ENCODE measurements around the gene PAK6. TPM values are rescaled to one million over a fixed set of nuclear protein-coding genes. Genes with fewer than 3 reads are reported as not detected.

Gene PAK6
- total and polyA plus RNA-seq, 2 experiments from 2014 or later = 2.4 to 20.0 TPM

DNA sequence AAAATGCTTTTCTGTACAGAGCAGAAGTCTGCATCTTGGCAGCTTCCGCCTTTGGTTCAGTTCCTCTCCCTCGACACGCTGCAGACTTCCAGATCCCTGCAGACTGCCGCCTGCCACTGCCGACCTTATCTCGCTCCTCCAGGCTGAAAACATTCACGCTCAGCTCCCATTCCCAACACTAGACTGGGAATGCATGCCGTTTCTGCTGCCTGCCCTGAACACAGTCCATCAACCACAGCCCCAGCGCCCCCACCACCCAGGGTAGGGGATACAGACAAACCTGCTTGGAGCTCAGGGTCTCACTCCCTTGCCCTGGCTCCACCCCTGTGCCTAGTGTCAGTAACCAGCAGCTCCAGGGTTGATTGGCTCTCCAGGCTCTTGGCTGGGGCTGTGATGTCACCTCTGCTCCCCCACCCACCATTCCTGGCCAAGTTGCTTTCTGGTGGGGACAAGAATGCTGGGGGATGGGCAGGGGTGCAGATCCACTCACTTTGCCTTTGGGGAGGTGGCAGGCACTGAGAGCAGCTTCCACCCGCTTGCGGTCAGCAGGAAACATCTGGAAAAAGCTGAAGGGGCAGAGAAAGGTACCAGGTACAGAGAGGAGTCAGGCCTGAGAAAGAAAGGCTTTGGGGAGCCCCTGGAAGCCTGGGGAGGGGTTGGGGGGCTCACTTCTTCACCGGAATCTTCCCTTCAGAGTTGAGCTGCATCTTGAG lies 62.8 kb downstream of the PAK6 start:
- no peak overlapping the region for H3K27ac ChIP-seq (ENCODE audit: low read depth)
- H3K9me3 Mint-ChIP-seq = peaks cover 15% of the 10 kb centered on the region
- peak; percentile 96 for ATAC-seq

GRCh38 chr15:40302288-40302886 lies 63.5 kb downstream of the PAK6 start:
- TF ChIP-seq JUNB (IDR thresholded peaks at IDR 0.05; ENCODE audit: unreplicated experiment) = no peak
- TF ChIP-seq, protein P1, sequence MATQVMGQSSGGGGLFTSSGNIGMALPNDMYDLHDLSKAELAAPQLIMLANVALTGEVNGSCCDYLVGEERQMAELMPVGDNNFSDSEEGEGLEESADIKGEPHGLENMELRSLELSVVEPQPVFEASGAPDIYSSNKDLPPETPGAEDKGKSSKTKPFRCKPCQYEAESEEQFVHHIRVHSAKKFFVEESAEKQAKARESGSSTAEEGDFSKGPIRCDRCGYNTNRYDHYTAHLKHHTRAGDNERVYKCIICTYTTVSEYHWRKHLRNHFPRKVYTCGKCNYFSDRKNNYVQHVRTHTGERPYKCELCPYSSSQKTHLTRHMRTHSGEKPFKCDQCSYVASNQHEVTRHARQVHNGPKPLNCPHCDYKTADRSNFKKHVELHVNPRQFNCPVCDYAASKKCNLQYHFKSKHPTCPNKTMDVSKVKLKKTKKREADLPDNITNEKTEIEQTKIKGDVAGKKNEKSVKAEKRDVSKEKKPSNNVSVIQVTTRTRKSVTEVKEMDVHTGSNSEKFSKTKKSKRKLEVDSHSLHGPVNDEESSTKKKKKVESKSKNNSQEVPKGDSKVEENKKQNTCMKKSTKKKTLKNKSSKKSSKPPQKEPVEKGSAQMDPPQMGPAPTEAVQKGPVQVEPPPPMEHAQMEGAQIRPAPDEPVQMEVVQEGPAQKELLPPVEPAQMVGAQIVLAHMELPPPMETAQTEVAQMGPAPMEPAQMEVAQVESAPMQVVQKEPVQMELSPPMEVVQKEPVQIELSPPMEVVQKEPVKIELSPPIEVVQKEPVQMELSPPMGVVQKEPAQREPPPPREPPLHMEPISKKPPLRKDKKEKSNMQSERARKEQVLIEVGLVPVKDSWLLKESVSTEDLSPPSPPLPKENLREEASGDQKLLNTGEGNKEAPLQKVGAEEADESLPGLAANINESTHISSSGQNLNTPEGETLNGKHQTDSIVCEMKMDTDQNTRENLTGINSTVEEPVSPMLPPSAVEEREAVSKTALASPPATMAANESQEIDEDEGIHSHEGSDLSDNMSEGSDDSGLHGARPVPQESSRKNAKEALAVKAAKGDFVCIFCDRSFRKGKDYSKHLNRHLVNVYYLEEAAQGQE (IDR thresholded peaks at IDR 0.05; ENCODE audit: unreplicated experiment) = no peak
- TF ChIP-seq CREB1 (CRISPR knock-in tag; IDR thresholded peaks at IDR 0.05; ENCODE audit: low read depth) = no peak
- TF ChIP-seq ZNF331 (CRISPR knock-in tag; IDR thresholded peaks at IDR 0.05; ENCODE audit: low read depth) = no peak
- TF ChIP-seq CTCF (conservative IDR thresholded peaks at IDR 0.05; ENCODE audit: low read depth in 2 of 2) = no peak
- TF ChIP-seq EZH2phosphoT487 (IDR thresholded peaks at IDR 0.05; ENCODE audit: unreplicated experiment) = no peak
- no peak for TF ChIP-seq ETS1 (IDR thresholded peaks at IDR 0.05)

More for the DNA sequence above, 62.8 kb downstream of the PAK6 start:
- peak overlapping the region; percentile 74 for H2AFZ ChIP-seq
- Mint-ChIP-seq H3K36me3 (ENCODE audit: low read depth) (peaks cover 12% of the 10 kb centered on the region), H3K27ac (no peak overlapping the region), H3K27me3 (ENCODE audit: insufficient read depth, low read depth, poor library complexity) (peaks cover 34% of the 10 kb centered on the region), H3K4me1 (peaks cover 22% of the 10 kb centered on the region), H3K4me3 (no peak overlapping the region; the same call in 2 of the 3 replicates)
- peak overlapping the region; percentile 57 for H3K4me2 ChIP-seq
- no peaks in the 10 kb centered on the region for H3K27me3 ChIP-seq (ENCODE audit: insufficient read depth)
- peak; percentile 73 for DNase-seq (ENCODE audit: low spot score)
- no peak overlapping the region for H3K4me3 ChIP-seq
- no peaks in the 10 kb centered on the region for H3F3A ChIP-seq (replicated peaks; ENCODE audit: low read depth)
- no peaks in the 10 kb centered on the region for H3K9me2 ChIP-seq (ENCODE audit: insufficient read depth)
- no peaks in the 10 kb centered on the region for H3K79me2 ChIP-seq (replicated peaks; ENCODE audit: insufficient read depth)
- peaks cover 6% of the 10 kb centered on the region; the same call in 1 of the 2 replicates for H3K4me1 ChIP-seq (ENCODE audit: insufficient read depth)
- no peaks in the 10 kb centered on the region for H4K20me1 ChIP-seq (replicated peaks; ENCODE audit: insufficient read depth)
- peak; percentile 77 for TF ChIP-seq CREB1 (CRISPR knock-in tag; IDR thresholded peaks at IDR 0.05; ENCODE audit: low read depth)
- TF ChIP-seq, protein P1 (IDR thresholded peaks at IDR 0.05; ENCODE audit: unreplicated experiment) = no peak
- H3K36me3 ChIP-seq (ENCODE audit: insufficient read depth) = no peaks in the 10 kb centered on the region

More at GRCh38 chr15:40302288-40302886, 63.5 kb downstream of the PAK6 start:
- Histone ChIP-seq H3K9me2 (ENCODE audit: insufficient read depth) (no peaks in the 10 kb centered on the region), H3K4me1 (ENCODE audit: insufficient read depth) (peaks cover 13% of the 10 kb centered on the region), H3F3A (replicated peaks; ENCODE audit: low read depth) (no peaks in the 10 kb centered on the region), H3K4me2 (peak overlapping the region; percentile 57; the same call in 1 of the 2 replicates), H4K20me1 (replicated peaks; ENCODE audit: insufficient read depth) (no peaks in the 10 kb centered on the region), H3K27me3 (ENCODE audit: insufficient read depth) (no peaks in the 10 kb centered on the region), H2AFZ (peak overlapping the region; percentile 74; the same call in 1 of the 2 replicates), H3K36me3 (ENCODE audit: insufficient read depth) (no peaks in the 10 kb centered on the region), H3K79me2 (replicated peaks; ENCODE audit: insufficient read depth) (no peaks in the 10 kb centered on the region), H3K4me3 (no peak overlapping the region), H3K27ac (ENCODE audit: low read depth) (no peak overlapping the region)
- ATAC-seq (no peak), DNase-seq (ENCODE audit: low spot score) (no peak)
- Mint-ChIP-seq H3K4me1 (peaks cover 25% of the 10 kb centered on the region), H3K9me3 (peaks cover 15% of the 10 kb centered on the region), H3K27me3 (ENCODE audit: insufficient read depth, low read depth, poor library complexity) (peaks cover 38% of the 10 kb centered on the region), H3K4me3 (no peak overlapping the region), H3K27ac (no peak overlapping the region), H3K36me3 (ENCODE audit: low read depth) (peaks cover 12% of the 10 kb centered on the region)

Measured in GM23338 (cell line).